ENCODE measurements around the gene OAS2. TPM values are rescaled to one million over a fixed set of nuclear protein-coding genes. Genes with fewer than 3 reads are reported as not detected.

OAS2 gene
- polyA plus RNA-seq, 2 of the 4 experiments (the other 2 are of a cell fraction) = 0.05 to 0.19 TPM

DNA sequence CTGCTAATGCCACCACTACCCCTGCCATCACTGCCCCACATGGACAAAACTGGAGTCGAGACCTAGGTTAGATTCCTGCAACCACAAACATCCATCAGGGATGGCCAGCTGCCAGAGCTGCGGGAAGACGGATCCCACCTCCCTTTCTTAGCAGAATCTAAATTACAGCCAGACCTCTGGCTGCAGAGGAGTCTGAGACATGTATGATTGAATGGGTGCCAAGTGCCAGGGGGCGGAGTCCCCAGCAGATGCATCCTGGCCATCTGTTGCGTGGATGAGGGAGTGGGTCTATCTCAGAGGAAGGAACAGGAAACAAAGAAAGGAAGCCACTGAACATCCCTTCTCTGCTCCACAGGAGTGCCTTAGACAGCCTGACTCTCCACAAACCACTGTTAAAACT, 7.1 kb upstream of the OAS2 start:
- DNase-seq (ENCODE audit: low read depth in 1 of 2, low spot score in 1 of 2) (no peak), ATAC-seq (no peak), FAIRE-seq (no peak)
- TF ChIP-seq FOSL2 (IDR thresholded peaks at IDR 0.05) (no peak), FOSL2 (CRISPR knock-in tag; IDR thresholded peaks at IDR 0.05) (no peak), HOXB13 (CRISPR knock-in tag; IDR thresholded peaks at IDR 0.05; ENCODE audit: low read depth) (no peak), EHF (CRISPR knock-in tag; IDR thresholded peaks at IDR 0.05) (no peak), FOSB (CRISPR knock-in tag; IDR thresholded peaks at IDR 0.05) (no peak), GATA3 (IDR thresholded peaks at IDR 0.05; ENCODE audit: borderline replicate concordance) (no peak), ZC3H11A (IDR thresholded peaks at IDR 0.05) (no peak), POLR2A (IDR thresholded peaks at IDR 0.05; ENCODE audit: low read length) (no peak), PHF8 (IDR thresholded peaks at IDR 0.05; ENCODE audit: borderline replicate concordance, low read depth) (no peak), NR3C1 (IDR thresholded peaks at IDR 0.05) (no peak), HEYL (CRISPR knock-in tag; IDR thresholded peaks at IDR 0.05) (no peak), ZNF302 (CRISPR knock-in tag; IDR thresholded peaks at IDR 0.05) (no peak), SREBF2 (IDR thresholded peaks at IDR 0.05) (no peak), JUN (IDR thresholded peaks at IDR 0.05) (no peak), ESRRA (IDR thresholded peaks at IDR 0.05; ENCODE audit: borderline replicate concordance, low read length) (no peak), ZFP36 (IDR thresholded peaks at IDR 0.05; ENCODE audit: borderline replicate concordance, partially characterized antibody) (no peak), BHLHE40 (IDR thresholded peaks at IDR 0.05; ENCODE audit: low read depth, low read length) (no peak)
- TF ChIP-seq, protein P1, sequence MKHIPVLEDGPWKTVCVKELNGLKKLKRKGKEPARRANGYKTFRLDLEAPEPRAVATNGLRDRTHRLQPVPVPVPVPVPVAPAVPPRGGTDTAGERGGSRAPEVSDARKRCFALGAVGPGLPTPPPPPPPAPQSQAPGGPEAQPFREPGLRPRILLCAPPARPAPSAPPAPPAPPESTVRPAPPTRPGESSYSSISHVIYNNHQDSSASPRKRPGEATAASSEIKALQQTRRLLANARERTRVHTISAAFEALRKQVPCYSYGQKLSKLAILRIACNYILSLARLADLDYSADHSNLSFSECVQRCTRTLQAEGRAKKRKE (CRISPR knock-in tag; IDR thresholded peaks at IDR 0.05; ENCODE audit: low read depth) = no peak
- TF ChIP-seq, protein P2, sequence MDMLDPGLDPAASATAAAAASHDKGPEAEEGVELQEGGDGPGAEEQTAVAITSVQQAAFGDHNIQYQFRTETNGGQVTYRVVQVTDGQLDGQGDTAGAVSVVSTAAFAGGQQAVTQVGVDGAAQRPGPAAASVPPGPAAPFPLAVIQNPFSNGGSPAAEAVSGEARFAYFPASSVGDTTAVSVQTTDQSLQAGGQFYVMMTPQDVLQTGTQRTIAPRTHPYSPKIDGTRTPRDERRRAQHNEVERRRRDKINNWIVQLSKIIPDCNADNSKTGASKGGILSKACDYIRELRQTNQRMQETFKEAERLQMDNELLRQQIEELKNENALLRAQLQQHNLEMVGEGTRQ (IDR thresholded peaks at IDR 0.05) = no peak
- TF ChIP-seq, protein P3, sequence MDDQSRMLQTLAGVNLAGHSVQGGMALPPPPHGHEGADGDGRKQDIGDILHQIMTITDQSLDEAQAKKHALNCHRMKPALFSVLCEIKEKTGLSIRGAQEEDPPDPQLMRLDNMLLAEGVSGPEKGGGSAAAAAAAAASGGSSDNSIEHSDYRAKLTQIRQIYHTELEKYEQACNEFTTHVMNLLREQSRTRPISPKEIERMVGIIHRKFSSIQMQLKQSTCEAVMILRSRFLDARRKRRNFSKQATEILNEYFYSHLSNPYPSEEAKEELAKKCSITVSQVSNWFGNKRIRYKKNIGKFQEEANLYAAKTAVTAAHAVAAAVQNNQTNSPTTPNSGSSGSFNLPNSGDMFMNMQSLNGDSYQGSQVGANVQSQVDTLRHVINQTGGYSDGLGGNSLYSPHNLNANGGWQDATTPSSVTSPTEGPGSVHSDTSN (IDR thresholded peaks at IDR 0.05) = no peak
- ChIA-PET CTCF (interaction anchor here (0.7 to 2.0 kb wide), 4 partner anchors 11 to 58 kb away, joined by 3 to 8 read pairs (median 3); no protein-coding TSS in a partner anchor), POLR2A (no interaction called here)
- Histone ChIP-seq H3K4me2 (no peak overlapping the region), H3K27ac (no peak overlapping the region), H3K4me3 (no peak overlapping the region), H3K4me1 (no peaks in the 10 kb centered on the region), H3K9me3 (no peaks in the 10 kb centered on the region)
- WGBS (ENCODE audit: missing lambda C conversion rate) = 94% methylated on average over 5 of the region's 5 CpGs

DNA sequence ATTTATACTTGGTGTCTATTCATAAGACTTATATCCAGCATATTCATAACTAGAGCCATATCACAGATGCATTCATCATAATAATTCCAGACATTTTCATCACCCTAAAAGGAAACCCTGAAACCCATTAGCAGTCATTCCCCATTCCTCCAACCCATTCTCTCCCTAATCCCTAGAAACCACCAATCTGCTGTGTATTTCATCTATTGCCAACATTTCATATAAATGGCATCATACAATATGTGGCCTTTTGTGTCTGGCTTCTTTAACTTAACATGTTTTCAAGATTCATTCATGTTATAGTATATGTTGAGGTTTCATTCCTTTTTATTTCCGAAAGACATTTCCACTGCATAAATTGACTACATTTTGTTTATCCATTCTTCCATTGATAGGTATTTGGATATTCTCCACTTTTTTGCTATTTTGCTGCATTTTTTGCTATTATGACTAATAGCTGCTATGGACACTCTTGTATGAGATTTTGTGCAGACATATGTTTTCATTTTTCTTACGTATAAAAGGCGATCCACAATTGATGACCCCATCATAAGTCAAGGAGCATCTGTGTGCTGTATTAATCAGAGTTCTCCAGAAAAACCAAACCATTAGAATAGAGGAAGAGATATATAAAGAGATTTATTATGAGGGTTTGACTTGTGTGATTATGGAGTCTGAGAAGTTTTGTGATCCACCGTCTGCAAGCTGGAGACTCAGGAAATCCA, 5.1 kb upstream of the OAS2 start:
- POLR2A ChIA-PET = no interaction called here
- H3K4me3 ChIP-seq = no peak overlapping the region
- H3K9me3 ChIP-seq = no peaks in the 10 kb centered on the region
- TF ChIP-seq RAD21 (conservative IDR thresholded peaks at IDR 0.05 in 1 of 2, IDR thresholded peaks at IDR 0.05 in 1 of 2) = no peak
- TF ChIP-seq JUNB (IDR thresholded peaks at IDR 0.05) = no peak
- no peak for TF ChIP-seq ZFP36 (IDR thresholded peaks at IDR 0.05; ENCODE audit: borderline replicate concordance, partially characterized antibody)
- no peak for TF ChIP-seq MYC (IDR thresholded peaks at IDR 0.05; ENCODE audit: borderline replicate concordance, low read length)
- ATAC-seq = no peak
- no peak overlapping the region for H3K27ac ChIP-seq
- WGBS (ENCODE audit: missing lambda C conversion rate) = 96% methylated on average over 4 of the region's 4 CpGs
- no peak for DNase-seq (ENCODE audit: low read depth in 1 of 2, low spot score in 1 of 2)
- H3K4me2 ChIP-seq = no peak overlapping the region
- H3K4me1 ChIP-seq = no peaks in the 10 kb centered on the region
- no peak for FAIRE-seq
- CTCF ChIA-PET = interaction anchor here (0.8 to 2.0 kb wide), 4 partner anchors 9 to 75 kb away, joined by 3 to 8 read pairs (median 4); no protein-coding TSS in a partner anchor

Data from A549 (cell line).